Upper lobe of right lung (tissue), 1 donor: ENCODE data around the gene MEIOC. TPM values are rescaled to one million over a fixed set of nuclear protein-coding genes. Genes with fewer than 3 reads are reported as not detected.

Source experiments
- ATAC-seq: fragments of 200-7000 bp; cut with Tn5 transposase; one replicate; pipeline ENCODE4 v1.9.1; 2020; ENCODE audit warnings: mild to moderate bottlenecking, moderate library complexity
- DNase-seq: peaks from one replicate; pipeline ENCODE4 v3.0.0-alpha.2; 2020
- H3K27ac ChIP-seq: fragments of 200-600 bp; one replicate; pipeline ENCODE4 v1.8.0; 2022
- H3K27me3 ChIP-seq: fragments of 200-600 bp; one replicate; pipeline ENCODE4 v1.8.0; 2022; ENCODE audit warnings: mild to moderate bottlenecking
- H3K36me3 ChIP-seq: fragments of 200-600 bp; one replicate; pipeline ENCODE4 v1.8.0; 2022
- H3K4me1 ChIP-seq: fragments of 200-600 bp; one replicate; pipeline ENCODE4 v1.8.0; 2022
- H3K4me3 ChIP-seq: fragments of 200-600 bp; one replicate; pipeline ENCODE4 v1.8.0; 2022; ENCODE audit warnings: mild to moderate bottlenecking
- H3K9me3 ChIP-seq: fragments of 200-600 bp; one replicate; pipeline ENCODE4 v1.8.0; 2022
- intact Hi-C: fragments of 100-400 bp; cut with DNase I; formaldehyde crosslinking; loops from one replicate; pipeline ENCODE4 v1.11.0; 2022
- total RNA-seq: library from RNA; stranded (reverse); fragmentation: NEBNext Ultra II Directional; extraction: Animal tissue kit (Norgen Biotek cat#: 25700); gene quantifications from one replicate; pipeline ENCODE4 v1.2.1, GENCODE V29; 2021
- TF ChIP-seq, protein P1 (sequence below): fragments of 200-600 bp; IDR thresholded peaks from one replicate; pipeline ENCODE4 v1.8.0; 2022; ENCODE audit warnings: antibody characterized with exemption
- donor health status: DM: no; HTN: yes; CAD: no; lungs with severe emphysema.

MEIOC gene
- total RNA-seq, 1 donor from 2014 or later = not detected

DNA sequence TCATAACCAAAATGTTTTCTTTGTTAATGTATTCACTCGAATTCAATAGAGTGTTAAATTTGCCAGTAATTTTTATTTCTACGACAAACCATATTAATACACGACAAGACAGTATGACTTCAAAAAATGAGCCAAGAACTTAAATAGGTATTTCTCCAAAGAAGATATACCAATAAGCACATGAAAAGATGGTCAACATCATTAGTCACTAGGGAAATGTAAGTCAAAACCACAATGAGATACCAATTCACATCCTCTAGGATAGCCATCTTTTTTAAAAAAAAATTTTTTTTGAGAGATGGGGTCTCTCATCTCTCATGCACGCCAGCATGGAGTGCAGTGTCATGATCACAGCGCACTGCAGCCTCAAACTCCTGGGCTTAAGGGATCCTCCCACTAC, 5.0 kb upstream of the MEIOC start:
- Histone ChIP-seq H3K36me3 (no peaks in the 10 kb centered on the region), H3K4me3 (no peak overlapping the region), H3K4me1 (no peaks in the 10 kb centered on the region), H3K27me3 (peaks cover 32% of the 10 kb centered on the region), H3K9me3 (no peaks in the 10 kb centered on the region), H3K27ac (no peak overlapping the region)
- TF ChIP-seq, protein P1, sequence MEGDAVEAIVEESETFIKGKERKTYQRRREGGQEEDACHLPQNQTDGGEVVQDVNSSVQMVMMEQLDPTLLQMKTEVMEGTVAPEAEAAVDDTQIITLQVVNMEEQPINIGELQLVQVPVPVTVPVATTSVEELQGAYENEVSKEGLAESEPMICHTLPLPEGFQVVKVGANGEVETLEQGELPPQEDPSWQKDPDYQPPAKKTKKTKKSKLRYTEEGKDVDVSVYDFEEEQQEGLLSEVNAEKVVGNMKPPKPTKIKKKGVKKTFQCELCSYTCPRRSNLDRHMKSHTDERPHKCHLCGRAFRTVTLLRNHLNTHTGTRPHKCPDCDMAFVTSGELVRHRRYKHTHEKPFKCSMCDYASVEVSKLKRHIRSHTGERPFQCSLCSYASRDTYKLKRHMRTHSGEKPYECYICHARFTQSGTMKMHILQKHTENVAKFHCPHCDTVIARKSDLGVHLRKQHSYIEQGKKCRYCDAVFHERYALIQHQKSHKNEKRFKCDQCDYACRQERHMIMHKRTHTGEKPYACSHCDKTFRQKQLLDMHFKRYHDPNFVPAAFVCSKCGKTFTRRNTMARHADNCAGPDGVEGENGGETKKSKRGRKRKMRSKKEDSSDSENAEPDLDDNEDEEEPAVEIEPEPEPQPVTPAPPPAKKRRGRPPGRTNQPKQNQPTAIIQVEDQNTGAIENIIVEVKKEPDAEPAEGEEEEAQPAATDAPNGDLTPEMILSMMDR = no peak
- ATAC-seq = no peak
- no peak for DNase-seq
- intact Hi-C loops = no loop called here

DNA sequence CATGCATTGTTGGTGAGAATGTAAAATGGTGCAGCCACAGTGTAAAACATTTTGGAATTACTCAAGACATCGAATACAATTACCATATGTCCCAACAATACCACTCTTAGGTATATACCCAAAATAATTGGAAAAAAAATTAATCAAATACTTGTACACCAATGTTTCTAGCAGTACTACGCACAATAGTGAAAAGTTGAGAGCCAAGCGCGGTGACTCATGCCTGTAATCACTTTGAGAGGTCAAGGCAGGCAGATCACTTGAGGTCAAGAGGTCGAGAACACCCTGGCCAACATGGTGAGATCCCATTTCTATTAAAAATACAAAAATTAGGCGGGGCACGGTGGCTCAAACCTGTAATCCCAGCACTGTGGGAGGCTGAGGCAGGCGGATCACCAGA, 3.5 kb upstream of the MEIOC start:
- H3K36me3 ChIP-seq = no peaks in the 10 kb centered on the region
- intact Hi-C loops = no loop called here
- H3K27me3 ChIP-seq = peaks cover 47% of the 10 kb centered on the region
- H3K4me1 ChIP-seq = no peaks in the 10 kb centered on the region
- TF ChIP-seq, protein P1 = no peak
- no peak overlapping the region for H3K27ac ChIP-seq
- H3K9me3 ChIP-seq = no peaks in the 10 kb centered on the region
- ATAC-seq (no peak), DNase-seq (no peak)
- H3K4me3 ChIP-seq = no peak overlapping the region

DNA sequence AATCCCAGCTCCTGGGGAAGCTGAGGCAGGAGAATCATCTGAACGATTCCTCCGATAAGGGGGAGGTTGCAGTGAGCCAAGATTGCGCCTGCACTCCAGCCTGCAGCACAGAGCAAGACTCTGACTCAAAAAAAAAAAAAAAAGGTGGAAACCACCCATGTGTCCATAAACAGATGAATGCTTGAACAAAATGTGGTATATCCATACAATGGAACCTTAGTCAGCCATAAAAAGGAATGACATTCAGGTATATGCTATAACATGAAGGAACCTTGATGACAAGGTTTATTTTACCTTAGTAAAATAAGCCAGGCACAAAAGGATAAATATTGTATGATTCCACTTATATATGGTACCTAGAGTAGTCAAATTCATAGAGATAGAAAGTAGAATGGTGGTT, 2.9 kb upstream of the MEIOC start:
- Histone ChIP-seq H3K36me3 (no peaks in the 10 kb centered on the region), H3K9me3 (no peaks in the 10 kb centered on the region), H3K4me1 (no peaks in the 10 kb centered on the region), H3K27me3 (peaks cover 51% of the 10 kb centered on the region), H3K4me3 (no peak overlapping the region), H3K27ac (no peak overlapping the region)
- TF ChIP-seq, protein P1 = no peak
- intact Hi-C loops = no loop called here
- ATAC-seq (no peak), DNase-seq (no peak)

DNA sequence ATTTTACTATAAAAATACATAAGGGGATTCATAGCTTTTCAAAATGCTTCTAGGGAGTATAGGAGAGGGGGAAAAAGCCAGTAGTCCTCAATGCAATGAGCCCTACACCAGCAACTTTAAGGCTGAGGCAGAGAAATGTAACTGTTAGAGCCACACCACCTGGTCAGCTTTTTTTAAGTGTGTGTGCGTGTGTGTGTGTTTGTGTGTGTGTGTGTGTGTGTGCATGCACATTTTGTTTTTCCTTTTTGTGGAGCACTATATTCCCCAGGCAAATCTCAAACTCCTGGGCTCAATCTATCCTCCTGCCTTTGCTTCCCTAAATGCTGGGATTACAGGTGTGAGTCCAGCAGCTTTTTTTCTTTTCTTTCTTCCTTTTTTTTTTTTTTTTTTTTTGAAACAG, 2.3 kb upstream of the MEIOC start:
- Histone ChIP-seq H3K9me3 (no peaks in the 10 kb centered on the region), H3K4me1 (no peaks in the 10 kb centered on the region), H3K4me3 (no peak overlapping the region), H3K27ac (no peak overlapping the region), H3K36me3 (no peaks in the 10 kb centered on the region), H3K27me3 (peaks cover 51% of the 10 kb centered on the region)
- DNase-seq (no peak), ATAC-seq (no peak)
- intact Hi-C loops = no loop called here
- TF ChIP-seq, protein P1 = no peak

DNA sequence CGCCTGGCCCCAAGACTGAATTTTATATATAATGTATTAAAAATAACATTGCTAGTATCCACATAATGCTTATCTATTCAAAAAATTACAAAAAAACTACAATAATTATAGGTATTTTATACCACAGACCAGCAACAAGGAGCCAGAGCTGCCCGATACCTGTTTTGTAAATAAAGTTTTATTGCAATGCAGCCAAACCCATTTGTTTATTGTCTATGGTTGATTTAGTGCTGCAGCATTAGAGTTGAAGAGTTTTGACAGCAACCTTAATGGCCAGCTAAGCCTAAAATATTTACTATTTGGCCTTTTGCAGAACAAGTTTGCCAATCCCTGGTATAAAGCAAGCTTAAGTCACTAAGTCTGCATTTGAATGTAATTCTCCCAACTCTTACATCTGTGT, 5.6 kb downstream of the MEIOC start:
- intact Hi-C loops = no loop called here
- Histone ChIP-seq H3K36me3 (no peaks in the 10 kb centered on the region), H3K27ac (no peak overlapping the region), H3K4me3 (no peak overlapping the region), H3K4me1 (no peaks in the 10 kb centered on the region), H3K9me3 (no peaks in the 10 kb centered on the region), H3K27me3 (peaks cover 18% of the 10 kb centered on the region)
- ATAC-seq (no peak), DNase-seq (no peak)
- TF ChIP-seq, protein P1 = no peak

DNA sequence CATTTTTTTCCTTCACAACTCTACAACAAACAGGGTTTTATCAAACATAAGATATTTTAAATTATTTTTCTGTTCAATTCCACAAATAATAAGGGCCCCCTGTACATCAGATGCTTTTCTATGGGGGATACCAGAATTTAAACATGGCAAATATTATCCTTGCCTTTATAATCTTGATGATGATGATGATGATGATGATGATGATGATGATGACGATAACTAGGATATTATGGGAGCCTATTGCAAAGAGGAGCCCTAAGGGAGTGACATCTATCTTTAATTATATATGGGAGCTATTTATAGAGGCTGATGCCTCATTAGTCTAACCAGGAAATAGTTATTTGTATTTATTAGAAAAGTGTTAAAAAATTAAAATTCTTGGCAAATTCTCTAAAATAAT, 6.8 kb downstream of the MEIOC start:
- Histone ChIP-seq H3K36me3 (no peaks in the 10 kb centered on the region), H3K4me1 (no peaks in the 10 kb centered on the region), H3K4me3 (no peak overlapping the region), H3K27ac (no peak overlapping the region), H3K9me3 (no peaks in the 10 kb centered on the region), H3K27me3 (peaks cover 6% of the 10 kb centered on the region)
- TF ChIP-seq, protein P1 = no peak
- no peak for ATAC-seq
- intact Hi-C loops = no loop called here
- no peak for DNase-seq
